Measurements from ENCODE around the gene SLC29A2. TPM values are rescaled to one million over a fixed set of nuclear protein-coding genes. Genes with fewer than 3 reads are reported as not detected.

SLC29A2 gene
- total RNA-seq, 4 donors from 2014 or later, result 1.5 to 5.4 (median 2.4) TPM

GRCh38 chr11:66341502-66342126, 29.9 kb downstream of the SLC29A2 start:
- Histone ChIP-seq H3K4me3 (no peak overlapping the region), H3K9me3 (no peaks in the 10 kb centered on the region), H3K4me1 (peaks cover 3 to 41% (median 29%) of the 10 kb centered on the region in 4 donors), H3K27ac (no peak overlapping the region), H3K27me3 (no peaks in the 10 kb centered on the region), H3K36me3 (peaks cover 0 to 63% (median 30%) of the 10 kb centered on the region in 3 donors)
- TF ChIP-seq POLR2A (IDR thresholded peaks at IDR 0.05) (no peak), EP300 (IDR thresholded peaks at IDR 0.05) (no peak), CTCF (IDR thresholded peaks at IDR 0.05) (no peak)
- DNase-seq (ENCODE audit: low spot score in 2 of 2), result no peak
- 94 to 95% methylated on average over 21 of the region's 21 CpGs for WGBS, 2 donors

- Histone ChIP-seq H3K4me1 (peaks cover 0 to 41% (median 28%) of the 10 kb centered on the region in 4 donors), H3K9me3 (no peaks in the 10 kb centered on the region), H3K27ac (no peak overlapping the region), H3K36me3 (peaks cover 0 to 63% (median 30%) of the 10 kb centered on the region in 3 donors), H3K27me3 (no peaks in the 10 kb centered on the region), H3K4me3 (no peak overlapping the region)
- no peak for TF ChIP-seq CTCF (IDR thresholded peaks at IDR 0.05)
- TF ChIP-seq POLR2A (IDR thresholded peaks at IDR 0.05), result no peak
- TF ChIP-seq EP300 (IDR thresholded peaks at IDR 0.05), result no peak
- no peak for DNase-seq (ENCODE audit: low spot score in 2 of 2)
- 89 to 93% methylated on average over 22 to 26 of the region's 28 CpGs for WGBS, 2 donors
These were observed 30.7 kb downstream of the SLC29A2 start for GRCh38 chr11:66340596-66341501.

- Histone ChIP-seq H3K4me1 (peaks cover 0 to 43% (median 31%) of the 10 kb centered on the region in 4 donors), H3K36me3 (peaks cover 0 to 63% (median 30%) of the 10 kb centered on the region in 3 donors), H3K4me3 (no peak overlapping the region), H3K9me3 (no peaks in the 10 kb centered on the region), H3K27me3 (no peaks in the 10 kb centered on the region), H3K27ac (no peak overlapping the region)
- TF ChIP-seq CTCF (IDR thresholded peaks at IDR 0.05) (no peak), EP300 (IDR thresholded peaks at IDR 0.05) (no peak), POLR2A (IDR thresholded peaks at IDR 0.05) (no peak)
- no peak for DNase-seq (ENCODE audit: low spot score in 2 of 2)
- 76 to 79% methylated on average over 14 of the region's 14 CpGs for WGBS, 2 donors
These were observed 31.7 kb downstream of the SLC29A2 start for GRCh38 chr11:66339686-66340483.

- Histone ChIP-seq H3K9me3 (no peaks in the 10 kb centered on the region), H3K4me1 (peaks cover 0 to 45% (median 31%) of the 10 kb centered on the region in 4 donors), H3K4me3 (no peak overlapping the region), H3K27me3 (no peaks in the 10 kb centered on the region), H3K27ac (no peak overlapping the region), H3K36me3 (peaks cover 0 to 69% (median 30%) of the 10 kb centered on the region in 3 donors)
- TF ChIP-seq CTCF (IDR thresholded peaks at IDR 0.05) (no peak), POLR2A (IDR thresholded peaks at IDR 0.05) (no peak), EP300 (IDR thresholded peaks at IDR 0.05) (no peak)
- no peak for DNase-seq (ENCODE audit: low spot score in 2 of 2)
- WGBS, 2 donors, result 81 to 86% methylated on average over 6 of the region's 6 CpGs
These were observed 32.3 kb downstream of the SLC29A2 start for GRCh38 chr11:66339162-66339675.

Measured in tibial nerve (tissue), 4 donors.